C1 segment of cervical spinal cord (tissue), 14 donors: ENCODE results near the gene TRAPPC2.
"Not testable (repeated sequence)": the region's sequence is repeated elsewhere in the genome, so short reads cannot be mapped to it uniquely, and the experiment has no call there.

Experiments used
- DNase-seq, 14 donors: peaks; one replicate each; lab custom pipeline; 2025; lab: John Stamatoyannopoulos, UW

Gene TRAPPC2

DNA sequence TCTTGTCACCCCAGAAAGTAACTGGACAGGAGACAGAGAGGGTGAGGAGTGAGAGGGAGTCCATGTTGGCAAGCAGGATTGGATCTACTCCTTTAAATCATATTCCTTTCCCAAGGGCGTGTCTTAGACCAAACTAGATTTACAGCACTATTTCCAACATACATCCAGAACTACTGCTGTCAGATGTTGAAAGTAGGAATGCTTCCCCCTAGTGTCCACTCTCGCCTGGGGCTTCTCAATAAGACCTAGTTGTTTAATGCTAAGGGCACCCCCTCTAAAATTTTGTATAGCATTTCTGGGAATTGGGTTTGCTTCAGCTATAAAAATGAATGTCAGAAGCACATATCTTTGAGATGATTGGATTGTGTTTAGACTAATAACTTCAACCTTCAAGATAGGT, 13.4 kb upstream of the TRAPPC2 start:
- DNase-seq: no peak

DNA sequence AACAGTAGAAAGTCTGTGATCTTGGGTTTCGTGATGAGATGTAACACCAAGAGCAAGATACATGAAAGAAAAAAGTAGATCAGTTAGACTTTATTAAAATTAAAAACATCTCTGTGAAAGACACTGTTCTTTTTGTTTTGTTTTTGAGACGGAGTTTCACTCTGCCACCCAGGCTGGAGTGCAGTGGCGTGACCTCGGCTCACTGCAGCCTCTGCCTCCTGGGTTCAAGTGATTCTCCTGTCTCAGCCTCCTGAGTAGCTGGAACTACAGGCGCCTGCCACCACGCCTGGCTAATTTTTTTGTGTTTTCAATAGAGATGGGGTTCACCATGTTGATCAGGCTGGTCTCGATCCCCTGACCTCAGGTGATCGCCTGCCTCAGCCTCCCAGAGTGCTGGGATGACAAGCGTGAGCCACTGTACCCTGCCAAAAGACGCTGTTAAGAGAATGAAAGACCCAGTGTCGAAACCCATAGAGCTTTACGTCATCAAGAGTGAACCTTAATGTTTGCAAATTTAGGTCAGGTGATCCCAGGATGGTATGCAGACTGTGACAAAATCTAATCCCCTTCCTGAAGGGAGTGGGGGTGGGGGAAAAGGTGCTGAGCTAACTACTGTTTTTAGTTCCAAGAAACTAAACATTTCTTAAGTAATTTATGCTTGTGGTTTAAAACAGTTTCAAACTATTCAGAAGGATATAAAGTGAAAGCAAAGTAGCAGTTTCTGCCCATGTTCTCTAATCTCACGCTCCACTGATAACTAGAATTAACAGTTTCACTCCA, 8.2 kb upstream of the TRAPPC2 start:
- DNase-seq: no peak

DNA sequence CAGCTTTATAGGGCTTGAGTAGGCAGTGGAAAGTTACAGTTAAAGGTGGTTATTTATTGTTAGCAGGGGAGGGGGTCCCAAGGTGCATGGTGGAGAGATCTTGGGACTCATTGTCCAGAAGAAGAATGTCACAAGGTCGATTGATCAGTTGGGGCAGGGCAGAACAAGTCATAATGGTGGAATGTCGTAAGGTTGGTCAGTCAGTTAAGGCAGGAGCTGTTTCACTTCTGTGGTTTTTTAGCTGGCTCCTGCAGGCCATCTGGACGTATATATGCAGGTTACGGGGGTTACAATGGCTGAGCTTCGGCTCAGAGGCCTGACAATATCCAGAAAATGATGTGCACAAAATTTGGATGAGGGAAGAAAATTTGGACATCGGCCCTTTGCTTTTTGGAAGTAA, 7.3 kb upstream of the TRAPPC2 start:
- no peak for DNase-seq

DNA sequence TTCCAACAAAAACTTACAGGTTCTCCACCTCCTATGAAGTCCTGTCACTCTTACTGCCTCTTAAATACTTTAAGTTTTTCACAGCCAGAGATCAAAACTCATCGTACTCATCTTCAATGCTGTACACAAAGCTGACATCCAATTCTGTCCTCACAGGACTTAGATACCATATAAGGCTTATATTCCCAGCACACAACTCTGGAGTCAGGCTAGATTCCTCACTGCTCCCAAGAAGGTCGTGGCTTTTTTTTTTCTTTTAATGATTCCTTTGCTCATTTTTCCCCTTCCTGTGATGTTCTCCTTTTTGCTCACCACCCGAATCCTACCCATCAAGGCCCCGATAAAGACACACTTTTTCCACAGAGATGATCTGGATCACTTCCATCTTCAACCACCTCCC, 914 bp downstream of the TRAPPC2 start:
- no peak for DNase-seq

DNA sequence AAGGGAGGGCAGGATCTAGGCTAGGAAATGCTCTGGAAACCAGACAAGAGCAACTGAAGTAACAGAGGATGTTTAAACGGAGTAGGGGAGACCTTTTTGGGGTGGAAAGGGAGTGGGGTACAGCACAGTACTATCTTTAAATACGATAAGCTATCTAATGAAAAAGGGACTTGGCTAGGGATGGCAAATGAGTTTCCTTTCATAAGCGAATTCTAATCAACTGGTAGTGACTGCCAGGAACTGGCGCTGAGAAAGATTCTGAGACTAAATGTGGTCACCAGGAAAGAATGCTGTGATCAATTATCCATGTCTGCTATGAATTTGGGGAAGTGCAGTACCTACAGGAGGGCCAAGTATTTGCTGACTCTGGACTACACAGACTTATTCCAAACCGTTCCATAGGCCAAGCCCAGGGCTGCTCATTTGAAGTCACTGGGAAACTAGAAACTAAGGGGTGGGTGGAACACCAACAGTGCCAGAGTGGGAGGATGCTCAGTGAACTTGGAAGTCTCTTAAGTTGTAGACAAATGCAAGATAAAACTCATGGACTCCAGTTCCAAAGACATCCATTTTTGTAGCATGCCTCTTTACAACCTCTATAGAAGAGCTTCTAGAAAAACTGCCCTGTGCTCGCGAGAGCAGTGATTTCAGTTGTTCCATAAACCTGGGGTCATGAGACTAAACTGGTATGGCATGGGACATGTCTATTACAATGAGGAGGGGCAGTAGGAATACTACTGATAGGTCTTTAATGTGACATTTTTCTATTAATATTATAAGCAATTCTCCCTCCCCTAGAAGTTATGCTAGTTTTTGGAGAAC, 2.0 kb downstream of the TRAPPC2 start:
- DNase-seq: no peak

DNA sequence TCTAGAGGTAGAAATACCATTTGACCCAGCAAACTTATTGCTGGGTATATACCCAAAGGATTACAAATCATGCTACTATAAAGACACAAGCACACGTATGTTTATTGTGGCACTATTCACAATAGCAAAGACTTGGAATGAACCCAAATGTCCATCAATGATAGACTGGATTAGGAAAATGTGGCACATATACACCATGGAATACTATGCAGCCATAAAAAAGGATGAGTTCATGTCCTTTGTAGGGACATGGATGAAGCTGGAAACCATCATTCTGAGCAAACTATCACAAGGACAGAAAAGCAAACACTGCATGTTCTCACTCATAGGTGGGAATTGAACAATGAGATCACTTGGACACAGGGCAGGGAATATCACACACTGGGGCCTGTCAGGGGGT, 3.9 kb downstream of the TRAPPC2 start:
- DNase-seq: not testable (repeated sequence)

DNA sequence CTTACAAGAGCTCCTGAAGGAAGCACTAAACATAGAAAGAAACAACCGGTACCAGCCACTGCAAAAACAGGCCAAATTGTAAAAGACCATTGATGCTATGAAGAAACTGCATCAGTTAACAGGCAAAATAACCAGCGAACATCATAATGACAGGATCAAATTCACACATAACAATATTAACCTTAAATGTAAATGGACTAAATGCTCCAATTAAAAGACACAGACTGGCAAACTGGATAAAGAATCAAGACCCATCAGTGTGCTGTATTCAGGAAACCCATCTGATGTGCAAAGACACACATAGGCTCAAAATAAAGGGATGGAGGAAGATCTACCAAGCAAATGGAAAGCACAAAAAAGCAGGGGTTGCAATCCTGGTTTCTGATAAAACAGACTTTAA, 7.8 kb downstream of the TRAPPC2 start:
- not testable (repeated sequence) for DNase-seq

DNA sequence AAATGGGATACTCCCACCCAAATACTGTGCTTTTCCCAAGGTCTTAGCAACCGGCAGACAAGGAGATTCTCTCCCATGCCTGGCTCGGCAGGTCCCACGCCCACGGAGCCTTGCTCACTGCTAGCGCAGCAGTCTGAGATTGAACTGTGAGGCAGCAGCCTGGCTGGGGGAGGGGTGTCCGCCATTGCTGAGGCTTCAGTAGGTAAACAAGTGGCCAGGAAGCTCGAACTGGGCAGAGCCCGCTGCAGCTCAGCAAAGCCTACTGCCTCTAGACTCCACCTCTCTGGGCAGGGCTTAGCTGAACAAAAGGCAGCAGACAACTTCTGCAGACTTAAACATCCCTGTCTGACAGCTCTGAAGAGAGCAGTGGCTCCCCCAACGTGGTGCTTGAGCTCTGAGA, 9.5 kb downstream of the TRAPPC2 start:
- not testable (repeated sequence) for DNase-seq

DNA sequence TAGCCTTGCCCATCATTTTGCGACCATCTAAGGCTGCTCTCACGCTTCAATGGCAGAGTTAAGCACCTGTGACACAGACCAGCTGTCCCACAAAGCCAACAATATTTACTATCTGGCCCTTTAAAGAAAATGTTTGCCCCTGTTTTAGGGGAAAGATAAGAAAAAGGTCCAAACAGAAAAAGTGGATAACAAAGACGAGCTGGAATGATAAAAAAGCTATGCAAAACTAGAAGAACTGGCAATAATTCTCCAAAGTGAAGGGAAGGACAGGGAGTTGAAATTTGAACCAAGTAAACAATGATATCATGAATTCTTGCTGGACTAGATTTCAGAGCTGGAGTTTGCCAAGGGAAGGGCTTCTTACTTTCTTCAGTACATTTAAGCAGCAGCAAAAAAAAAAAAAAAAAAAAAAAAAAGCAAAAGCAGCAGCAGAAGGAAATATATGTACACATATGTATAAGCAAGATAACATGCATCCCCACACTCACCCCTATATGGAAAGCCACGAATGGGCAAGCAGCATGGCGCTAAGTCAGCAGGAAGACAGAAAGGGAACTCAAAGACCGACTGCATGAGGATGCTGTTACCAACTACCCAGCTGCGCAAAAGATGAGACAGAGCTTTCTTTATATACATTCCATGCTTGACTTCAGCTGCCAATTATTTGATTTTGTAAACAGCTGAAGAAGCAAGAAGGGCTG, 12.5 kb downstream of the TRAPPC2 start:
- no peak for DNase-seq

DNA sequence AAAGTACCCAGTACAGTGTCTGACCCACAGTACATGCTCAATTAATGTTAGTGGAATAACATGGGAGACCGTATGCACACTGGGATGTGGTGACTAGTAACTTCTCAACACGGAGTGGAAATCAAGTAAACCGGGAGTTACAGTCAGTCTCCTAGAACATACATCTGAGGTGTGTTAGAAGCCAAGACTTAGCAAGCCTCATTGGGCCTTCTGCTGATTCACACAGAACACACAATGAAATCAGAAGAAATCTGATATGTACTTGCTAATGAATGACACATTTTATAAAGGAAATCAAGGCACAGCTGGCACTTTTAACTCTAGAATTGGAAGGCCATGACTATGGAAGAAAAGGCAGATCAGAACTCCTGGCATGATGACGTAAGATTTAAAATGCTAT, 13.0 kb downstream of the TRAPPC2 start:
- DNase-seq: no peak

DNA sequence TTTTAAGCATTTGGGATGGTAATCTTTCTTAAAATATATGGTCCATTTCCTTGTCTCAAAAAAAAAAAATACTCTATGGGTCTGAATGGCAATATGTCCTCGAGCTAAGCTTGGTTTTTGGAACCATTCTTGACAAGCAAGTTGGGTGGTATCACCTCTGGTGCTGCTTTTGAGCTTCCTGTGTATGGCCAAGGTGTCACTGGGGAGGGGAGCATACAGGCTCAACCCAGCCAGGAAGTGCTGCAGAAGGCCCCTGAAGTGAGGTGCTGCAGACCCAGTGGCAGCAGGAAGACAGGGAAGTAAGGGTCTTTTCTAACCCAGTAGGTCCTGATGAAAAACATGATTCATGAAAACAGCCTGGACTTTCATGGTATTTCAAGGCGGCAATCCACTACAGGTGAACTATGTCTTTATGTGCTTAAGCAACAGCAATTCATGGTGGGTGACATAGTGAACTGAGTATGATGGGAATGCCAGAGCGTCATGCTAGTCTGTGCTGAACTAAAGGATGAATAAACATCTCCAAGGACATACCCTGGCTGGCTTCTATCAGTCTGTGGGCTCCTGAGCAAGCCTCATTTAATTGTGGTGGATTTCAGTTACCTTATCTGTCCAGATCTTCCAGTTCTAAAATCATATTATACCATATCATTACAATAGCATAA, 15.1 kb downstream of the TRAPPC2 start:
- no peak for DNase-seq

DNA sequence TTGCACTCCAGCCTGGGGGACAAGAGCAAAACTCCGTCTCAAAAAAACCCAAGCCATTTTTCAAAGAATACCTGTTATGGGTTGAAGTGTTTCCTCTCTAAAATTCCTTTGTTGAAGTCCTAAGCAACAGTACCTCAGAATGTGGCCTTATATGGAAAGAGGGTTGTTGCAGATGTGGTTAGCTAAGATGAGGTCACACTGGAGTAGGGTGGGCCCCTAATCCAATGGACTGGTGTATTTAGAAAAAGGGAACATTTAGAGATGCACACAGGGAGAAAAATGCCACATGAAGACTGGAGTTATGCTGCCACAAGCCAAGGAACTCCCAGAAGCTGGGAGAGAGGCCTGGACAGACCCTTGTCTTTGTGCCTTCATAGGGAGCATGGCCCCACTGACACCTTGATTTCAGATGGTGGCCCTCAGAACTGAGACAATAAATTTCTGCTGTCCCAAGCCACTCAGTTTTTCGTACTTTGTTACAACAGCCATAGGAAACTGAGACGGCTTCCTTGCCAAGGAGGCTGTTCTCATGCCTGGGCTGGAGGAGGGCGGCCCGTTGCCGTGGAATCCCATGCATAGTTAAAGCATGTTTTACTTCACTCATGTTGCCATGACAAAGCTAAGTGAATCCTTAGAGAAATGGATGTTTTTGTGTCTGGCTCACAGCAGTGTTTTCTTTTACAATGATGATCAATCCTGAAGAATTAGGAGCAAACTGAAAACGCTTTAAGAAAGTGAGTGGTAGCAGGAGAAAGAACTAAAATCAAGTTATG, 16.5 kb downstream of the TRAPPC2 start:
- no peak for DNase-seq

DNA sequence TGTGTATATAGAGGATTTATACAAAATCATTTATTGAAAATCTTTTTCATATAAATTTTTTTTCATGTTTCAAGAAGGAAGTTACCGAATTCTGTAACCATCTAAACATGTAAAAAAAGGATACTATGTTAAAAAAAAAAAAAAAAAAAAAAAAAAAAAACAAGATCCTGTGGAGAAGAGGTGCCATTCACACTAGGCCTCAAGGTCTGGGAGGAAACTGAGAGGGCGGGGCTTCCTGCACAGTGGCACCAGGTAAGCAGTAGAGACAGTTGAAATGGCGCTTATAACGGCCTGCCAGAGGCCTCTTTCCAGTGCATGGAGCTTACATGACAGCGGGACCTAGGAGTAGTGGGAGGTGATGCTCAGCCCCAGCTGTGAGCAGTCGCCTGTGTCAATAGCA, 17.5 kb downstream of the TRAPPC2 start:
- DNase-seq: no peak

DNA sequence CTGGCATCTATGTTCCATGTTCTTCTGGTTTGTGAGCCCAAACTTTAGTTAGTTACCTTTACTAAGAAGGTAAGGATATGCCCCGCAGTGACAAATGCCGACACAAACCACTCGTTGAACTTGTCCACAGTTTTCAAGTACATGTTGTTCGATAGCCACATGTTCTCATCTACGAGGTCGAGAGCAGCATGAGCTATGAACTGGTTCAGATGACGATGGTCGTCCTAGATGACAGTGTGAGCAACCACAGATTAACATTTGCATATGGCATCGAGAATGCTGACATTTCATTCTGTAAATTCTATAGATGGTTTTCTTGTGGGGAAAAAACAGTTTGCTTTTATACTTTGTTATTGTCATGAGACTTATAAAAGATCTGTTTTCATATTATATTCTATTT, 18.0 kb downstream of the TRAPPC2 start:
- DNase-seq: no peak

DNA sequence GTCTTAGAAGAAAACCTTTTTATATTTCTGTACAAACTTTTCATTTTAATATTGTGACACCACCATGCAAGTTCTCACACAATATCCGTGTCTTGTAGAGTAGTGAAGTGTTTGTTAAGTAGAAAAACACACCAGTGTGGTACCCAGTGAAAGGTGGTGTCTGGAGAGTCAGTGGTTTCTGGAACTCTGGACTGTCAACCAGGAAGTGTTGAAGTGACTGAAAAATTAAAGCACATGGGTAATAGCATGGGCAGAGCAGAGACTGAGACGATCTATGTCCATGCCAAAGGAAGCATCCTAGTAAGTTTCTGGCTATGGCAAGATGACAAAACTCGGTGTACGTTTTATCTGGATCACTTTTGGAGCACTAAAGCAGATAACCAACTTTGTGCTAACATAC, 23.3 kb downstream of the TRAPPC2 start:
- DNase-seq: no peak

DNA sequence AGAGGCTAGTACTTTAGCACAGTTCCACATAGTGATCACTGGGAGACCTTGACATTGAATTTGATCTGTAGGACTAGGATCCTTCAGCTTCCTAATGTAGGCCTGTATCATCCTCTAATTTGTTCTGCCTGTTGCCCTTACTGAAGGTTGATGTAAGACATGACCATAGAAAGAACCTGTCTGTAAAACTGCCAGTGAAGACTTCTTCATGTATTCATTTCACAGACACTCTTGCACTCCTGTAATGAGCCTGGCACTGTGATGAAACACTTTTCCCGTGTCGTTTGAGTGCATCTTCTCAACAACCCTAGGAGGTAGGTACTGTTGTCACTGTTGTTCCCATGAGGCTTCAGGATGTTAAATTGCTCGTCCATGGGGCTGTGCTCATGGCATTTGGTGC, 30.8 kb downstream of the TRAPPC2 start:
- DNase-seq: no peak

DNA sequence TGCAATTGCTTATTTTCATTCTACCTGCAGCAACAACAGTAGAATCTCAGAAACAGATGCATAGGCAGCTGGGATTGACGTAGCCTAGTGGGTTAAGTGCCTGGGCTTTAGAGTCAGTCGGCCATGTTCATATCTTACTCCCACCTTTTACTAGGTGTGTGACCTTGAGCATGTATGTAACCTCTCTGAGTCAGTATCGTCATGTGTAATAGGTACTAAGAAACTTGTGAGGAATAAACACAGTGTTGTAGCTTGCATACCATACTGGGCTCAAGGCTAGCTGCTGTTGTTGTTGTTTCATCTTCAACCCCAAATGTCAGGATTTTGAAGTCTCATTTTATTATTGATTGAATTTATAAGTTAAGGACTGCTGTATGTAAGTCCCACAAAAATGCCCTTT, 31.3 kb downstream of the TRAPPC2 start:
- DNase-seq: no peak

DNA sequence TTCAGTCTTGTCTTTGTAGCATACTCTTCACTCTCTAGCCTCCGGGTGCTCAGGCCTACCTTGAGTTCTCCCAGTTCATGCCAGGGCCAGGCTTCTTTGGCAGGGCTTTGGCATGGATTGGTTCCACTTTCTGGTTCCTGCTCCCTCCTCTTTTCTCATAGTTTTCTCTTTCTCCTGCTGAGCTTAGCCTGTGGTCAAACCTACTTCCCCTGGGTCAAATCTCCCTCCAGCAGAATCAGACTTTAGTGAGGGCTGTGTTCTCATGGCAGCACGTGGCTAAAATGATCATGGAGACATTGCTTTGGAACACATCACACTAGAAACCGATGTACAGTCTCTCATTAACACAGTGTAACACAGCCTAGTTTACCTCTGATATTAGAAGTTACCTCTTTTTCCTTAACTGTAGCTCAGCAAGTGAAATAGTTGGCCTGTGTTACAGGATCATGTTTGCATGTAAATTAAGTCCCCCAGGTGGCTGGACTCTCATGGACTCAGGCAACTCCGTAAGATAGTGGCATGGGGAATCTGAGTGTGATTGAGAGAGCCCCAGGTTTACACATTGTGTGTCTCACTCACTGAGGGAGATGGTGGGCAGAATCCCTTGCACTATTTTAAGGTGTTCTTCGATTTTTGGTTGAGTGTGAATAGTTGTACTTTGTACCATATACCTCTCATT, 32.2 kb downstream of the TRAPPC2 start:
- no peak for DNase-seq

DNA sequence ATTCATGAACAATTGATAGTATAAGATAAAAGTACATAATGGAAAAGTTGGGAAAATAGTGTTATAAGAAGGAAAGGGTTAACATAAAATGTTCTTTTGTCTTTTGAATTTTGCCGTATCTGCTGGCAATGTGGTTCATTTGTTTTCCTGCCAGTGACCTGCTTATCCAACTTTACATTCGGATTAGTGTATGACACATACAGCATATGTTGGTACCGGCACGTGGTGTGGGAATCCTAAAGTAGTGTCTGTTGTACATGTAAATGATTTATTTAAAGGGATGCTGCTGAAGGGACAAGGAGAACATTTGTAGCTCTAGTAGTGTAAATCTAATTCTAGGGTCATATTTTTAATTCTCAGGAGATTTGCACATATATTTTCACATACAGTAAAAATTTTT, 34.0 kb downstream of the TRAPPC2 start:
- DNase-seq: no peak

DNA sequence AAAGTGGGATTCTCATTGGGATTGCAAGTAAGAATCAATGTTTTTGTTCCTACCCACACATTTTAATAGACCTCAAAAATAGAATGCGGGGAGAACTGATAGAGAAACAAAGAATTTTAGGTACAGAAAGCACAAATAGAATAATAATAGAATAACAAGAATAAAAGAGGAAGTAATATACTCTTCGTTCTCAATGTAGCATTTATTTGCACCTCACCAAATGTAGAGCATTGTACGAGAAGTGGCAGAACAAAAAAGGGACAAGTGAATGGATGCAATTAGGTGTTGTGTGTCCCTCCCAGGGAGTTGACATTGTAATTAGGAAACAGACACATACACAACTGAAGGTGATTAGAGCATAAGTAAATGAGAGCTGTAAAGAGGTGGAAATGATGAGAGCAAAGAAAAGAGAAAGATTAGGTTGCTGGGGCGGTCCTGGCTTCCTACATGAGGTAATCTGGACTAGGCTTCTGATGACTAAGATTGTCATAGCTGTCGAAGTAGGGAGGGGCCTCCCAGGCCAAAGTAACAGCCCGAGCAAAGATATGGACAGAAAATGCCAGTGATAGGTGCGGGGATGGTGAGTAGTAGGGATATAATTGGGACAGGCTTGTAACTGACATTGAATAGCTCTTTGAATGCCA, 35.1 kb downstream of the TRAPPC2 start:
- no peak for DNase-seq
